ENCODE measurements around the gene VSTM2L.
A peak's percentile ranks its signal among the peaks of the same experiment; 100 is the strongest.
"Not testable (repeated sequence)": the region's sequence is repeated elsewhere in the genome, so short reads cannot be mapped to it uniquely, and the experiment has no call there.

VSTM2L gene

DNA sequence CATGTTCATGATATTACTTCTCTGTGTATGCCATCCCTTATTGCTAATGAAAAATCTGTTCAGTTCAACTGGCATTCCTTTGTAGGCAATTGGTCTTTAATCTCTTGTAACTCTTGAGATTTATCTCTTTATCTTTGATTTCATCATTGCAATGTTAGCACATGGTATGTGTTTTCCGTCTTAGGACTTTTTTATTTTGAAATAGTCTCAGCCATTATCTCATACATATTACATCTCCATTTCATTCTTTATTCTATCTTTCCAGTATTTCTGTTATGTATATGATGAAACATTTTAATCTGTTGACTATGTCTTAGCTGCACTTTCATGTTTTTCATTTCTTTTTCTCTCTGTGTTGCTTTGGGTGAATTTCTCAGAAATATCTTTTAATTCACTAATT lies 58.1 kb downstream of the VSTM2L start:
- TF ChIP-seq, protein P1, sequence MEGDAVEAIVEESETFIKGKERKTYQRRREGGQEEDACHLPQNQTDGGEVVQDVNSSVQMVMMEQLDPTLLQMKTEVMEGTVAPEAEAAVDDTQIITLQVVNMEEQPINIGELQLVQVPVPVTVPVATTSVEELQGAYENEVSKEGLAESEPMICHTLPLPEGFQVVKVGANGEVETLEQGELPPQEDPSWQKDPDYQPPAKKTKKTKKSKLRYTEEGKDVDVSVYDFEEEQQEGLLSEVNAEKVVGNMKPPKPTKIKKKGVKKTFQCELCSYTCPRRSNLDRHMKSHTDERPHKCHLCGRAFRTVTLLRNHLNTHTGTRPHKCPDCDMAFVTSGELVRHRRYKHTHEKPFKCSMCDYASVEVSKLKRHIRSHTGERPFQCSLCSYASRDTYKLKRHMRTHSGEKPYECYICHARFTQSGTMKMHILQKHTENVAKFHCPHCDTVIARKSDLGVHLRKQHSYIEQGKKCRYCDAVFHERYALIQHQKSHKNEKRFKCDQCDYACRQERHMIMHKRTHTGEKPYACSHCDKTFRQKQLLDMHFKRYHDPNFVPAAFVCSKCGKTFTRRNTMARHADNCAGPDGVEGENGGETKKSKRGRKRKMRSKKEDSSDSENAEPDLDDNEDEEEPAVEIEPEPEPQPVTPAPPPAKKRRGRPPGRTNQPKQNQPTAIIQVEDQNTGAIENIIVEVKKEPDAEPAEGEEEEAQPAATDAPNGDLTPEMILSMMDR (IDR thresholded peaks at IDR 0.05; ENCODE audit: low read depth, low read length): no peak
- no peak overlapping the region for H3K4me3 ChIP-seq (replicated peaks in 1 of 2; ENCODE audit: low read depth in 2 of 2, low read length in 2 of 2)
- DNase-seq (ENCODE audit: low read depth in 2 of 2): no peak

DNA sequence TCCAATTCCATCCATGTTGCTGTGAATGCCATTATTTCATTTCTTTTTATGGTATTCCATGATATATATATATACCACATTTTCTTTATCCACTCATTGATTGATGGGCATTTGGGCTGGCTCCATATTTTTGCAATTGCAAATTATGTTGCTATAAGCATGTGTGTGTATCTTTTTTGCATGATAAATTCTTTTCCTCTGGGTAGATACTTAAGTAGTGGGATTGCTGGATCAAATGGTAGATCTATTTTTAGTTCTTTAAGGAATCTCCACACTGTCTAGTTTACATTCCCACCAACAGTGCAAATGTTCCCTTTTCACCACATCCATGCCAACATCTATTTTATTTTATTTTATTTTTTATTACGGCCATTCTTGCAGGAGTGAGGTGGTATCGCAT lies 60.6 kb downstream of the VSTM2L start:
- not testable (repeated sequence) for H3K4me3 ChIP-seq (replicated peaks in 1 of 2; ENCODE audit: low read depth in 2 of 2, low read length in 2 of 2); DNase-seq (ENCODE audit: low read depth in 2 of 2)

DNA sequence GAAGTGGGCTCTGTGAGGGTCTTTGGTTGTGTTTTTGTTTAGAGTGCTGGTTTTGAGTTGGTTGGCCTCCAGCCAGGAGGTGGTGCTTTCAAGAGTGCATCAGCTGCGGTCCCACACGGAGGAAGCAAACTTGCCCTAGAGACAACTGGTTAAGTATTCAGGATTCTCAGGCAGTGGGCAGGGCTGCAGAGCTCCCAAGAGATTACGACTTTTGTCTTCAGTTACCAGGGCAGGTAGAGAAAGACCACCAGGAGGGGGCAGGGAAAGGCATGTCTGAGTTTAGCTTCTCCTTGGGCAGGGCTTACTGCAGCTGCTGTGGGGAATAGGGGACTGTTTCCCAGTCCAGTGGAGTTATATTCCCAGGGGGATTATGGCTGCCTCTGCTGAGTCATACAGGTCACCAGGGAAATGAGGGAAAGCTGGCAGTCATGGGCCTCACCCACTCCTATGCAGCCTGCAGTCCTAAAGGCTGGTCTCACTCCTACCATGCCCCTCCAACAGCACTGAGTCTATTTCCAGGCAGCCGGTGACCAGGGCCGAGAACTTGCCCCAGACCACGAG lies 66.0 kb downstream of the VSTM2L start:
- no peak overlapping the region for H3K4me3 ChIP-seq (replicated peaks in 1 of 2; ENCODE audit: low read depth in 2 of 2, low read length in 2 of 2)
- DNase-seq (ENCODE audit: low read depth in 2 of 2): peak in 1 of 2 donors; percentile 51
- TF ChIP-seq, protein P1 (IDR thresholded peaks at IDR 0.05; ENCODE audit: low read depth, low read length): no peak

DNA sequence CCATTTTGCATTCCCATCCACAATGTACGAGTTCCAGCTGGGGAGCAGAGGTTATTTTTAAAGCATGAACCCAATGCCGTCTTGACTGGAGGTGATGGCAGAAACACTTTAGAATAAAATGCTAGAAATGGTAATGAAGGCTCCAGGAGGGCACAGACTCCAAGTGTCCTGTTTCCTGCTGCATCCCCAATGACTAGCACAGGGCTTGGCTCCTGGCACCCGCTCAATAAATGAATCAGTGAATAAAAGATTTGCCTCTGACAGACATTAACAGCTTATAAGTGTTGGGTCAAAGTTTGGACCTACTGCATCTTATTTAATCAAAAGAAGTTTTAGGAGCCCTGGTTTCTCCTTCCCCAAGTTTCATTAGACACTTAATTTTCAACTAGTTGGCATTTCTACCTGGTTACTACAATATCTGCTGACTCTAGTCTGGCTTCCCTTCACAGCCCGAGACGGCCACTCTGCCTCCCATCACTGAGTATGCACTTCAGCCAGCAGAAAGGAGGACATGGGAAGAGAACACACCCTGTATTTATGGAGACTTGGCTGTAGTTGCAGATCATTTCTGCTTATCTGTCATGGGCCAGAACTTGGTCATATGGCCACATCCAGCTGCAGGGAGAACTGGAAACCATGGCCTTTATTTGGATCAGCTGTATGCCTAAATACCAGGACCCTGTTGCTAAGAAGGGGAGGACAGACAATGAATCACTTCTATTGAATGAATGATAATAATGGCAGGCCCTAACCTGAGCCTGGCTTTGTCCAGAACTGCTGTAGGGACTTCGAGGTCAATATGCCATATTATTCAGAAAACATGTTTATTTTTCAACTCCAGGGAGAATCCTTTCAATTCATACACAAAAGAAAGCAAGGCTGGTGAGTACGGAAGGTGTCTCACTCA lies 67.3 kb downstream of the VSTM2L start:
- DNase-seq (ENCODE audit: low read depth in 2 of 2): peak in 1 of 2 donors; percentile 25
- no peak overlapping the region for H3K4me3 ChIP-seq (replicated peaks in 1 of 2; ENCODE audit: low read depth in 2 of 2, low read length in 2 of 2)
- TF ChIP-seq, protein P1 (IDR thresholded peaks at IDR 0.05; ENCODE audit: low read depth, low read length): no peak

DNA sequence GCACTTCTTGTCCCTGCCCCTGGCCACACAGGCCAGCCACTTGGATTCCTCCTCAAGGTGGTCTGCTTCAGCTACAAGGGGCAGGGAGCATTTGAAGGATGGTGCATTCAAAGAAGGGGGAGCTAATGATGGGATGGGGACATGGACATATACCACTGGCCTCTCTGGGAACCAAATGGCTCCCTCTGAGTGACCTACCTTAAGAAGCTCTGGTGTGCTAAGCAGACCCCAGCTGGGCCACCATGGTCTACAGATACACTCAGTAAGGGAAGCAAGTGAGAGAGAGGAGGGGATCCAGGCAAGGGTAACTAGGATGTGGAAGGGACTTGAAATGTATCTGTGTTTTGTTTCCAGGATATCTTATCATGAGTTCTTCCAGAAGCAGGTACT lies 67.9 kb downstream of the VSTM2L start:
- DNase-seq (ENCODE audit: low read depth in 2 of 2): no peak
- H3K4me3 ChIP-seq (replicated peaks in 1 of 2; ENCODE audit: low read depth in 2 of 2, low read length in 2 of 2): no peak overlapping the region
- TF ChIP-seq, protein P1 (IDR thresholded peaks at IDR 0.05; ENCODE audit: low read depth, low read length): no peak

DNA sequence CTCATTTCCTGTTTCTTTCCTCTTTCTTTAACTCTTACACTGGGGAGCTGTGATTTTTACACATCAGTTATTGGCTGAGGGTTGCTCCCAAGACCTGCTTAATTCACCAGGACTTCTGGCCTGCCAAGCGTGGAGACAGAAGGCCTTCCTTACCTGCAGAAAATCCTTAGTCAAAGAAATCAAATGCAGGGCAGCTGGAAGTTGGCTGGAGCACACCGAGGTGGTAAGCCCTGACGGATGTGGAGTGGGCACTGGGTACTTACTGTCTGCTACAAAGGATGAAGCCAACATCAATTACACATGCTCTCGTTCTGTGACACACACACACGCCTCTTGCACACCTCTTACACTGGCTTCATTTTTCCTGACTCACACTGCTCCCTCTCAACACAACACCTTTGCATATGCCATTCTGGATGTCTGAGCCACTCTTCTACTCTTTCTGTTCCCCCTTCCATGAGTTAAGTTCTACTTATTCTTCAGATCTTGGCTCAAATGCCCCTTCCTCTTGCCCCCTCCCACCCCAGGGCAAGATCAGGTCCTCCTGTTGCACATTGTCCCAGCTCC lies 68.7 kb downstream of the VSTM2L start:
- TF ChIP-seq, protein P1 (IDR thresholded peaks at IDR 0.05; ENCODE audit: low read depth, low read length): no peak
- DNase-seq (ENCODE audit: low read depth in 2 of 2): no peak
- no peak overlapping the region for H3K4me3 ChIP-seq (replicated peaks in 1 of 2; ENCODE audit: low read depth in 2 of 2, low read length in 2 of 2)

Measured in cardiac fibroblast (primary cell).